Measurements from ENCODE around the gene SPATA2L. TPM values are rescaled to one million over a fixed set of nuclear protein-coding genes. Genes with fewer than 3 reads are reported as not detected.
A peak's percentile ranks its signal among the peaks of the same experiment; 100 is the strongest.
"Not testable (repeated sequence)": the region's sequence is repeated elsewhere in the genome, so short reads cannot be mapped to it uniquely, and the experiment has no call there.

Gene SPATA2L
- total and polyA plus RNA-seq, 10 of the 15 experiments (the other 5 are each of a cell fraction or from before 2014, with no cell fraction given): 0.20 to 6.9 (median 3.9) TPM; not detected in 1

DNA sequence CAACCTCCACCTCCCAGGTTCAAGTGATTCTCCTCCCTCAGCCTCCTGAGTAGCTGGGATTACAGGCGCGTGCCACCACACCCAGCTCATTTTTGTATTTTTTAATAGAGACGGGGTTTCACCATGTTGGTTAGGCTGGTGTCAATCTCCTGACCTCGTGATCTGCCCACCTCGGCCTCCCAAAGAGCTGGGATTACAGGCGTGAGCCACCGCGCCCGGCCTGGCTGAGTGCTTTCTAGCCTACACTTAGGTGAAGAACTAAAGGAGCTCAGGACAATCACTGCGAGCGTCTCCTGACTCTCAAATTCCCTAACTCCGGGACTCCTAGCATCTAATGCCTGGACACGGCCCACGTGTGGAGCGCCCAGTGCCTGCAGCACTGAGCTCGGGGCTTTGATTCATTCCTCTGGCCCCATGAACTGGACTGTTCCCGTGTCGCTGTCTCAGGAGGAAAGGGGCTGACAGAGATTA lies 1.8 kb downstream of the SPATA2L start:
- BruUV-seq (replicated peaks); H3K9me3 ChIP-seq (replicated peaks; ENCODE audit: control insufficient read depth, insufficient read depth, low read length); FAIRE-seq; H3K36me3 ChIP-seq (ENCODE audit: control insufficient read depth in 2 of 2, insufficient read depth in 2 of 2, low read length in 1 of 2); H4K20me1 ChIP-seq (ENCODE audit: control insufficient read depth, insufficient read depth); H2AFZ ChIP-seq (ENCODE audit: control insufficient read depth, low read depth, low read length); H3K27ac ChIP-seq (ENCODE audit: control insufficient read depth, insufficient read depth); ATAC-seq; H3K79me2 ChIP-seq (ENCODE audit: control insufficient read depth, insufficient read depth, low read length); H3K27me3 ChIP-seq (replicated peaks in 1 of 2; ENCODE audit: control insufficient read depth in 2 of 2, insufficient read depth in 2 of 2, low read length in 1 of 2); DNase-seq (ENCODE audit: low read depth, low spot score); H3K9ac ChIP-seq (ENCODE audit: control insufficient read depth, insufficient read depth, low read length): not testable (repeated sequence)
- H3K4me1 ChIP-seq (ENCODE audit: control insufficient read depth, insufficient read depth, low read length): peaks cover 22% of the 10 kb centered on the region
- SMC1A ChIA-PET (ENCODE audit: uncharacterized antibody, unreplicated experiment): interaction anchor here (0.8 to 1.6 kb wide), 11 partner anchors 11 to 216 kb away, joined by 3 to 12 read pairs (median 3); partner anchors contain the start of gene CDK10
- WGBS (ENCODE audit: insufficient coverage, insufficient replicate concordance, low lambda C conversion rate, missing lambda C conversion rate): 54% methylated on average over 18 of the region's 18 CpGs
- H3K4me3 ChIP-seq: 0 out of 2 replicates have a peak overlapping the region, but pooled peaks have one; percentile 26
- in situ Hi-C loops (cut with MboI): loop anchor here (5.0 to 10.0 kb wide), 2 partner anchors 95 to 163 kb away; no protein-coding TSS in a partner anchor
- H3K4me2 ChIP-seq (ENCODE audit: control insufficient read depth, insufficient read depth): peak overlapping the region; percentile 91
- RAD21 ChIA-PET (ENCODE audit: unreplicated experiment): interaction anchor here (0.7 to 3.5 kb wide), 17 partner anchors 13 to 887 kb away, joined by 3 to 26 read pairs (median 5); partner anchors contain the start of genes CDK10, CHMP1A, CPNE7 and SPATA33
- POLR2A ChIA-PET: interaction anchor here (0.5 to 2.6 kb wide), 10 partner anchors 13 to 1131 kb away, joined by 3 to 19 read pairs (median 5); partner anchors contain the start of gene CDK10
- intact Hi-C loops (cut with micrococcal nuclease; ENCODE audit: unreplicated experiment): loop anchor here (1.0 to 10.0 kb wide), 2 partner anchors 162 to 215 kb away; partner anchors contain the start of gene MC1R
- CTCF ChIA-PET: interaction anchor here (0.6 to 3.2 kb wide), 27 partner anchors 11 to 211 kb away, joined by 3 to 56 read pairs (median 4); partner anchors contain the start of genes CDK10, CHMP1A, CPNE7 and SPATA33

DNA sequence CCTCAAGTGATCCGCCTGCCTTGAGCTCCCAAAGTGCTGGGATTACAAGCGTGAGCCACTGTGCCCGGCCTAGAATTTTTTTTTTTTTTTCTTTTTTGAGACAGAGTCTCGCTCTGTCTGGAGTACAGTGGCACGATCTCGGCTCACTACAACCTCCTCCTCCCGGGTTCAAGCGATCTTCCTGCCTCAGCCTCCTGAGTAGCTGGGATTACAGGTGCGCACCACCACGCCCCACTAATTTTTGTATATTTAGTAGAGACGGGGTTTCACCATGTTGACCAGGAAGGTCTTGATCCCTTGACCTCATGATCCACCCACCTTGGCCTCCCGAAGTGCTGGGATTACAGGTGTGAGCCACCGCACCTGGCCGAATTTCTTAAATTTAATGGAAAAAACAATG lies 2.8 kb downstream of the SPATA2L start:
- SMC1A ChIA-PET (ENCODE audit: uncharacterized antibody, unreplicated experiment): interaction anchor here (1.0 kb wide), 1 partner anchor 10 kb away, joined by 3 read pairs; no protein-coding TSS in a partner anchor
- H3K9me3 ChIP-seq (replicated peaks; ENCODE audit: control insufficient read depth, insufficient read depth, low read length); H3K4me3 ChIP-seq; in situ Hi-C loops (cut with MboI); H3K4me2 ChIP-seq (ENCODE audit: control insufficient read depth, insufficient read depth); H2AFZ ChIP-seq (ENCODE audit: control insufficient read depth, low read depth, low read length); H3K9ac ChIP-seq (ENCODE audit: control insufficient read depth, insufficient read depth, low read length); H3K27me3 ChIP-seq (replicated peaks in 1 of 2; ENCODE audit: control insufficient read depth in 2 of 2, insufficient read depth in 2 of 2, low read length in 1 of 2); H3K79me2 ChIP-seq (ENCODE audit: control insufficient read depth, insufficient read depth, low read length); BruUV-seq (replicated peaks); DNase-seq (ENCODE audit: low read depth, low spot score); FAIRE-seq; H3K36me3 ChIP-seq (ENCODE audit: control insufficient read depth in 2 of 2, insufficient read depth in 2 of 2, low read length in 1 of 2); ATAC-seq; intact Hi-C loops (cut with micrococcal nuclease; ENCODE audit: unreplicated experiment); H4K20me1 ChIP-seq (ENCODE audit: control insufficient read depth, insufficient read depth); H3K27ac ChIP-seq (ENCODE audit: control insufficient read depth, insufficient read depth): not testable (repeated sequence)
- peaks cover 22% of the 10 kb centered on the region for H3K4me1 ChIP-seq (ENCODE audit: control insufficient read depth, insufficient read depth, low read length)
- 98% methylated on average over 13 of the region's 14 CpGs for WGBS (ENCODE audit: insufficient coverage, insufficient replicate concordance, low lambda C conversion rate, missing lambda C conversion rate)
- RAD21 ChIA-PET (ENCODE audit: unreplicated experiment): interaction anchor here (3.5 kb wide), 1 partner anchor 12 kb away, joined by 19 read pairs; the partner anchor contains the start of gene CDK10
- POLR2A ChIA-PET: interaction anchor here (0.7 to 2.6 kb wide), 3 partner anchors 12 to 67 kb away, joined by 3 to 19 read pairs (median 3); partner anchors contain the start of gene CDK10
- CTCF ChIA-PET: interaction anchor here (0.9 to 3.2 kb wide), 4 partner anchors 40 to 163 kb away, joined by 4 to 56 read pairs (median 8); no protein-coding TSS in a partner anchor
